Large intestine (tissue), 12 donors: ENCODE data around the gene INTS2. TPM values are rescaled to one million over a fixed set of nuclear protein-coding genes. Genes with fewer than 3 reads are reported as not detected.

Source experiments
- DNase-seq, 2 donors: peaks; one replicate each; pipeline versions ENCODE4 v3.0.0 to v3.0.0-alpha.2; 2013
- H3K27ac ChIP-seq: one replicate; pipeline ENCODE4 v1.5.1; 2013; ENCODE audit warnings: low read length
- H3K27me3 ChIP-seq: 2 replicates; pipeline ENCODE4 v1.6.1; 2013; ENCODE audit warnings: low read length; ENCODE audit not compliant: control insufficient read depth, insufficient read depth
- H3K36me3 ChIP-seq: 2 replicates; pipeline ENCODE4 v1.6.1; 2013; ENCODE audit warnings: low read length; ENCODE audit not compliant: control insufficient read depth, insufficient read depth
- H3K4me1 ChIP-seq: one replicate; pipeline ENCODE4 v1.6.1; 2013; ENCODE audit warnings: low read length; ENCODE audit not compliant: control insufficient read depth, insufficient read depth
- H3K4me3 ChIP-seq: one replicate; pipeline ENCODE4 v1.5.1; 2013; ENCODE audit warnings: low read length
- H3K9me3 ChIP-seq: one replicate; pipeline ENCODE4 v1.6.1; 2013; ENCODE audit warnings: mild to moderate bottlenecking, low read depth, low read length, moderate library complexity; ENCODE audit not compliant: control insufficient read depth
- WGBS: methylation state at CpG from one replicate; pipeline ENCODE4 v1.1.5; 2013; ENCODE audit warnings: low lambda C conversion rate; ENCODE audit not compliant: insufficient coverage; 5-methylcytosine and 5-hydroxymethylcytosine counted together
- long read RNA-seq, 11 donors: transcript quantifications; one replicate each; lab custom pipeline, GENCODE V29; 2026
- polyA plus RNA-seq: library from polyadenylated mRNA; unstranded; fragments of 120-200 nt; gene quantifications from one replicate; pipeline ENCODE4 v1.2.1, GENCODE V29; 2013

Gene INTS2, protein sequence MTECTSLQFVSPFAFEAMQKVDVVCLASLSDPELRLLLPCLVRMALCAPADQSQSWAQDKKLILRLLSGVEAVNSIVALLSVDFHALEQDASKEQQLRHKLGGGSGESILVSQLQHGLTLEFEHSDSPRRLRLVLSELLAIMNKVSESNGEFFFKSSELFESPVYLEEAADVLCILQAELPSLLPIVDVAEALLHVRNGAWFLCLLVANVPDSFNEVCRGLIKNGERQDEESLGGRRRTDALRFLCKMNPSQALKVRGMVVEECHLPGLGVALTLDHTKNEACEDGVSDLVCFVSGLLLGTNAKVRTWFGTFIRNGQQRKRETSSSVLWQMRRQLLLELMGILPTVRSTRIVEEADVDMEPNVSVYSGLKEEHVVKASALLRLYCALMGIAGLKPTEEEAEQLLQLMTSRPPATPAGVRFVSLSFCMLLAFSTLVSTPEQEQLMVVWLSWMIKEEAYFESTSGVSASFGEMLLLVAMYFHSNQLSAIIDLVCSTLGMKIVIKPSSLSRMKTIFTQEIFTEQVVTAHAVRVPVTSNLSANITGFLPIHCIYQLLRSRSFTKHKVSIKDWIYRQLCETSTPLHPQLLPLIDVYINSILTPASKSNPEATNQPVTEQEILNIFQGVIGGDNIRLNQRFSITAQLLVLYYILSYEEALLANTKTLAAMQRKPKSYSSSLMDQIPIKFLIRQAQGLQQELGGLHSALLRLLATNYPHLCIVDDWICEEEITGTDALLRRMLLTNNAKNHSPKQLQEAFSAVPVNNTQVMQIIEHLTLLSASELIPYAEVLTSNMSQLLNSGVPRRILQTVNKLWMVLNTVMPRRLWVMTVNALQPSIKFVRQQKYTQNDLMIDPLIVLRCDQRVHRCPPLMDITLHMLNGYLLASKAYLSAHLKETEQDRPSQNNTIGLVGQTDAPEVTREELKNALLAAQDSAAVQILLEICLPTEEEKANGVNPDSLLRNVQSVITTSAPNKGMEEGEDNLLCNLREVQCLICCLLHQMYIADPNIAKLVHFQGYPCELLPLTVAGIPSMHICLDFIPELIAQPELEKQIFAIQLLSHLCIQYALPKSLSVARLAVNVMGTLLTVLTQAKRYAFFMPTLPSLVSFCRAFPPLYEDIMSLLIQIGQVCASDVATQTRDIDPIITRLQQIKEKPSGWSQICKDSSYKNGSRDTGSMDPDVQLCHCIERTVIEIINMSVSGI
- polyA plus RNA-seq, result 9.0 TPM
- long read RNA-seq, donor 1, result 0 reads
- long read RNA-seq, donor 2, full-length matches to known transcripts, result 1 of 1 reads
- long read RNA-seq, donor 2, partial matches to known transcripts, result 0 of 1 reads
- long read RNA-seq, donor 2, other reads (novel, unspliced or antisense), result 0 of 1 reads
- long read RNA-seq, donor 3, result 0 reads
- long read RNA-seq, donor 4, result 0 reads
- long read RNA-seq, donor 5, result 0 reads
- long read RNA-seq, donor 6, result 0 reads
- long read RNA-seq, donor 7, result 0 reads
- long read RNA-seq, donor 8, result 0 reads
- long read RNA-seq, donor 9, result 0 reads
- long read RNA-seq, donor 10, result 0 reads
- long read RNA-seq, donor 11, result 0 reads

GRCh38 chr17:61927208-61928100 lies at the start of gene INTS2:
Gene INTS2 (minus strand): TSS chr17:61927982. CDS start chr17:61926644, 1,338 bp downstream.
- Histone ChIP-seq H3K27ac (peak within 1 kb of the TSS; percentile 83), H3K4me1 (peaks cover 6% of the 10 kb centered on the region), H3K9me3 (no peaks in the 10 kb centered on the region), H3K36me3 (peaks cover 4% of the 10 kb centered on the region), H3K4me3 (peak within 1 kb of the TSS; percentile 88), H3K27me3 (no peaks in the 10 kb centered on the region)
- DNase-seq, result peak; percentile 92 to 95
- 0% methylated on average over 3 of the region's 58 CpGs for WGBS

- Histone ChIP-seq H3K9me3 (no peaks in the 10 kb centered on the region), H3K36me3 (peaks cover 51% of the 10 kb centered on the region), H3K4me1 (no peaks in the 10 kb centered on the region), H3K27ac (no peak overlapping the region), H3K27me3 (no peaks in the 10 kb centered on the region), H3K4me3 (no peak overlapping the region)
- WGBS, result 100% methylated on average over 2 of the region's 7 CpGs
- no peak for DNase-seq
Measured at GRCh38 chr17:61974115-61974514, 46.3 kb upstream of the INTS2 start.

- no peaks in the 10 kb centered on the region for H3K27me3 ChIP-seq
- H3K27ac ChIP-seq, result no peak overlapping the region
- peaks cover 58% of the 10 kb centered on the region for H3K36me3 ChIP-seq
- DNase-seq, result no peak
- no peaks in the 10 kb centered on the region for H3K4me1 ChIP-seq
- no peak overlapping the region for H3K4me3 ChIP-seq
- no peaks in the 10 kb centered on the region for H3K9me3 ChIP-seq
Measured at GRCh38 chr17:61972311-61972710, 44.5 kb upstream of the INTS2 start.

DNA sequence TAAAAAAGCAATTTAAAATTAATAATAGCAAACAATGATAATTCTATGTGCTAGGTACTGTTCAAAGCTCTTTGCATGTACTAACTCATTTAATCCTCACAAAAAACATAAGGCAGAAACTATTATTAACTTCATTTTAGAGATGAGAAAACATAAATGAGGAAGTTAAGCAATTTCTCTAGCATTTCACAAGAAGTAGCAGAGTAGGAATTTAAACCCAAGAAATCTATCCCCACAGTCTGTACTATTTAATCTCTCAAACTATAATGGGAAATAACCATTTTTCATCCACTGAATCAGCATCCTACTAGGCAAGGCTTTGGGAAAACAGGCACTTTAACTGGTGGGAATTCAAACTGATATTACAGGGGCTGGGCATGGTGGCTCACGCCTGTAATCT lies 42.2 kb upstream of the INTS2 start:
- Histone ChIP-seq H3K27me3 (no peaks in the 10 kb centered on the region), H3K4me1 (no peaks in the 10 kb centered on the region), H3K9me3 (no peaks in the 10 kb centered on the region), H3K36me3 (peaks cover 64% of the 10 kb centered on the region), H3K27ac (no peak overlapping the region), H3K4me3 (no peak overlapping the region)
- WGBS, result no CpG with 5 or more reads among the region's 1 CpG
- DNase-seq, result no peak

DNA sequence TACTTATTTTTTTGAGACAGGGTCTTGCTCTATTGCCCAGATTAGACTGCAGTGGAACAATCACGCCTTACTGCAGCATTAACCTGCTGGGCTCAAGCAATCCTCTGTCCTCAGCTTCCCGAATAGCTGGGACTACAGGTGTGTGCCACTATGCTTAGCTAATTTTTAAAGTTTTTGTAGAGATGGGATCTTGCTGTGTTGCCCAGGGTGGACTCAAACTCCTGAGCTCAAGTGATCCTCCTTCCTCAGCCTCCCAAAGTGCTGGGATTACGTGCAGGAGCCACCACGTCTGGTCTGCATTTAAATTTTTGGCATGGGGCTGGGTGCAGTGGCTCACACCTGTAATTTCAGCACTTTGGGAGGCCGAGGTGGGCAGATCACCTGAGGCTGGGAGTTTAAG lies 41.0 kb upstream of the INTS2 start:
- Histone ChIP-seq H3K4me3 (no peak overlapping the region), H3K27me3 (no peaks in the 10 kb centered on the region), H3K9me3 (no peaks in the 10 kb centered on the region), H3K36me3 (peaks cover 65% of the 10 kb centered on the region), H3K27ac (no peak overlapping the region), H3K4me1 (no peaks in the 10 kb centered on the region)
- WGBS, result no CpG with 5 or more reads among the region's 5 CpGs
- no peak for DNase-seq

- Histone ChIP-seq H3K27me3 (no peaks in the 10 kb centered on the region), H3K36me3 (peaks cover 67% of the 10 kb centered on the region), H3K4me1 (no peaks in the 10 kb centered on the region), H3K9me3 (no peaks in the 10 kb centered on the region), H3K27ac (no peak overlapping the region), H3K4me3 (no peak overlapping the region)
- DNase-seq, result no peak
- 86% methylated on average over 1 of the region's 2 CpGs for WGBS
Measured at GRCh38 chr17:61967729-61968128, 39.9 kb upstream of the INTS2 start.

GRCh38 chr17:61966191-61966590 lies 38.4 kb upstream of the INTS2 start:
- H3K4me1 ChIP-seq, result no peaks in the 10 kb centered on the region
- DNase-seq, result no peak
- H3K27me3 ChIP-seq, result no peaks in the 10 kb centered on the region
- peaks cover 63% of the 10 kb centered on the region for H3K36me3 ChIP-seq
- no peaks in the 10 kb centered on the region for H3K9me3 ChIP-seq
- H3K4me3 ChIP-seq, result no peak overlapping the region
- no CpG with 5 or more reads among the region's 1 CpG for WGBS
- no peak overlapping the region for H3K27ac ChIP-seq

DNA sequence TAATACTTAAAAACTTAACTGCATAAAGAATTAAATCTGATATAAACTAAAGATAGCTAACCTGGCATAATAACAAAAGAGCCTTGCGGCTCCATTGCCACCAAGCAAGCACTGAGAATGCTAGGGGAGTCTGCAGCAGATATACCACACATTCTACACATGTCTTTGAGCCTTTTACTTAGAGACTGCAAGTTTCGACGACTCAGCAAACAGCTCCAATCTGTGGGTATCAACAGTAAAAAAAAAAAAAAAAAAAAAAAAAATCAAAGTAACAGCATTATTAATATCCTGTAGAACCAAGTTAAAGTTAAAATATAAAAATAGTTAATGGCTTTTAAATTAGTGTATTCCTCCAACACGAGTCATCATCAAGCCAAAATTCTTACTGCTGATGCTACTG lies 27.8 kb upstream of the INTS2 start:
- H3K4me1 ChIP-seq, result no peaks in the 10 kb centered on the region
- 91% methylated on average over 1 of the region's 4 CpGs for WGBS
- no peak overlapping the region for H3K4me3 ChIP-seq
- H3K36me3 ChIP-seq, result peaks cover 60% of the 10 kb centered on the region
- H3K9me3 ChIP-seq, result no peaks in the 10 kb centered on the region
- no peak for DNase-seq
- H3K27ac ChIP-seq, result no peak overlapping the region
- no peaks in the 10 kb centered on the region for H3K27me3 ChIP-seq

- Histone ChIP-seq H3K27ac (no peak overlapping the region), H3K27me3 (no peaks in the 10 kb centered on the region), H3K36me3 (peaks cover 58% of the 10 kb centered on the region), H3K4me3 (no peak overlapping the region), H3K9me3 (no peaks in the 10 kb centered on the region), H3K4me1 (no peaks in the 10 kb centered on the region)
- no CpG with 5 or more reads among the region's 3 CpGs for WGBS
- DNase-seq, result no peak
Measured at GRCh38 chr17:61947367-61948078, 19.7 kb upstream of the INTS2 start.
